HG02970 (cell line): ENCODE results near the gene ADAMTSL2.

Source experiments
- ATAC-seq: cut with Tn5 transposase; IDR thresholded peaks from one replicate; pipeline ENCODE4 v1.9.1; 2021; ENCODE audit warnings: mild to moderate bottlenecking, moderate library complexity, moderate number of reproducible peaks; ENCODE audit not compliant: unreplicated experiment, low FRiP score

ADAMTSL2 gene

GRCh38 chr9:133516256-133516960 is 18.1 kb upstream of the ADAMTSL2 start:
- ATAC-seq: no peak

GRCh38 chr9:133516961-133517350 is 17.5 kb upstream of the ADAMTSL2 start:
- ATAC-seq: no peak

GRCh38 chr9:133517711-133518110 is 16.8 kb upstream of the ADAMTSL2 start:
- ATAC-seq: no peak

- no peak for ATAC-seq
Measured at GRCh38 chr9:133518200-133518599, 16.3 kb upstream of the ADAMTSL2 start.

GRCh38 chr9:133518706-133519449 is 15.6 kb upstream of the ADAMTSL2 start:
- ATAC-seq: no peak

GRCh38 chr9:133519693-133520092 is 14.8 kb upstream of the ADAMTSL2 start:
- no peak for ATAC-seq

- ATAC-seq: no peak
Measured at GRCh38 chr9:133520121-133520835, 14.2 kb upstream of the ADAMTSL2 start.

GRCh38 chr9:133521122-133522072 is 13.1 kb upstream of the ADAMTSL2 start:
- no peak for ATAC-seq

- no peak for ATAC-seq
Measured at GRCh38 chr9:133522073-133522910, 12.2 kb upstream of the ADAMTSL2 start.

- no peak for ATAC-seq
Measured at GRCh38 chr9:133523106-133523505, 11.4 kb upstream of the ADAMTSL2 start.

- ATAC-seq: no peak
Measured at GRCh38 chr9:133524146-133524545, 10.4 kb upstream of the ADAMTSL2 start.

- ATAC-seq: no peak
Measured at GRCh38 chr9:133524679-133525228, 9.8 kb upstream of the ADAMTSL2 start, which contains the start of gene MYMK. Gene MYMK, minus strand, starts transcription at chr9:133524959. Its CDS starts 115 bp downstream, at chr9:133524844.

- ATAC-seq: no peak
Measured at GRCh38 chr9:133525677-133526076, 8.8 kb upstream of the ADAMTSL2 start.

- no peak for ATAC-seq
Measured at GRCh38 chr9:133526721-133527321, 7.7 kb upstream of the ADAMTSL2 start.

- no peak for ATAC-seq
Measured at GRCh38 chr9:133527444-133527920, 7.0 kb upstream of the ADAMTSL2 start.

- ATAC-seq: no peak
Measured at GRCh38 chr9:133528001-133528875, 6.3 kb upstream of the ADAMTSL2 start.

GRCh38 chr9:133528876-133529241 is 5.6 kb upstream of the ADAMTSL2 start:
- no peak for ATAC-seq

GRCh38 chr9:133529457-133529856 is 5.0 kb upstream of the ADAMTSL2 start:
- no peak for ATAC-seq
